Stimulated activated effector memory CD8-positive, alpha-beta T cell treated with anti-CD3 and anti-CD28 coated beads, Interleukin-12 subunit alpha, Interleukin-12 subunit beta, amount 100 ng/mL, for 72 hours (primary cell): ENCODE data around the gene DTD1.

Source experiments
- ATAC-seq: fragments of 150-1000 bp; cut with Tn5 transposase; 2 replicates; pipeline ENCODE4 v1.10.0; 2021
- DNase-seq, 2 donors: peaks; one replicate each; pipeline ENCODE4 v3.0.0; 2021 to 2022; ENCODE audit warnings: low spot score in 2 of 2
- H3K27ac Mint-ChIP-seq: one replicate; pipeline ENCODE4 v1.8.0; 2022; ENCODE audit warnings: mild to moderate bottlenecking, mixed read lengths
- H3K36me3 Mint-ChIP-seq: one replicate; pipeline ENCODE4 v1.8.0; 2022; ENCODE audit warnings: mild to moderate bottlenecking, mixed read lengths
- H3K4me1 Mint-ChIP-seq: one replicate; pipeline ENCODE4 v1.8.0; 2022; ENCODE audit warnings: mixed read lengths
- H3K4me3 Mint-ChIP-seq: one replicate; pipeline ENCODE4 v1.8.0; 2022; ENCODE audit warnings: mild to moderate bottlenecking, mixed read lengths
- H3K9me3 Mint-ChIP-seq: one replicate; pipeline ENCODE4 v1.8.0; 2022; ENCODE audit warnings: mixed read lengths

DTD1 gene

DNA sequence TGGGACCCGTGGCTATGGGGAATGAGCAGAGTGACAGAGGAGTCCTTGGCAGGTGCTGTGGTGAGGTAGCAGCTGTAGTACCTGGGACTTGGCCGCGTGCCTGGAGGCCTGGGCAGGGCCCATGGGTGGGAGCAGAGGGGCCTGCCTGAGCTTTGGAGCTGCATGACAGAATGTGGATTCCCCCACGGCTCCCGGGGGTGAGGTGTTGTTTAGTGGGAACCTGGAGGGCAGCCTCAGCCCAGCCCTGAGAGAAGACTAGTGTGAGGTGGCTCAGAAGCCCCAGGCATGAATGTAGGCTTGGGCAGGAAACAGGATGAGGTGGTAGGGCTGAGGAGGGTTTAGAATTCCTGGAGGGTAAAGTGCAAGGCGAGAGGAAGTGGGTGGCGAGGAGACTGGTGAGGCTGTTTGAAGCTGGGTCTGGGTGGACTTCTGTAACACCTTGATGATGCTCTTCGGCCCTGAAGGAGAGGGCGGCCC, 139.2 kb downstream of the DTD1 start:
- Mint-ChIP-seq H3K27ac (peak overlapping the region; percentile 23), H3K4me3 (no peak overlapping the region), H3K4me1 (peaks cover 37% of the 10 kb centered on the region), H3K9me3 (no peaks in the 10 kb centered on the region), H3K36me3 (peaks cover 5% of the 10 kb centered on the region)
- DNase-seq (no peak), ATAC-seq (no peak)

DNA sequence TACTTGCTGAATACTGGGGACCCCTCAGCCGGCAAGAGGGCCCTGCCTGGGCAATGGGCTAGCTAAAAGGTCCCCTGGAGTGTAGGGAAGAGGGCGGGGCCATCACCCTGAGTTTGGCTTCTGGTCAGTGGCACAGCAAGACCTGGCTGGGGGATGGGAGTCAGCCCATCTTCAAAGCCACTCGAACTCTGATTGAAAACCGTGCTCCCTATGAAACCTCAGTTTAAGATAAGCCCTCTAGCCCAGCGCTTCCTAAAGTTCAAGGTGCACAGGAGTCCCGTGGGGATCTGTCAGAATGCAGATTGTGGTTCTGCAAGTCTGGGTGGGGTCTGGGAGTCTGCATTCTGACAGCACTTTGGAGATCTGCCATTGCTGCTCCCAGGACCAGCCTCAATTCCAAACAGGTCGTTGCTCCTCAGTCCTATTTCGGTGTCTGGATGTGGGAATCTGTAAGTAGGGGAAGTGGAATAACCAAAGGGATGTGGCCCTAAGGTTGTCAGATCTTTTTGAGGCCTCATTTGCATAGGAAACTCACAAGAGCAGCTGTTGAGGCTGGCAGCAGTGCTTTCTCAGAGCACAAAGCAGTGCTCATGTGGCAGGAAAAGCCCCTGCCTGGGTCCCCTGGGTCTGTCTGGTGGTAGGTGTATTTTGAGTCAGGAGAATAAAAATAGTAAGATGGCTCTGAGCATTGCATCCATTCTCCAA, 140.5 kb downstream of the DTD1 start:
- ATAC-seq, result peak; percentile 46
- Mint-ChIP-seq H3K27ac (no peak overlapping the region), H3K36me3 (peaks cover 5% of the 10 kb centered on the region), H3K9me3 (no peaks in the 10 kb centered on the region), H3K4me3 (no peak overlapping the region), H3K4me1 (peaks cover 32% of the 10 kb centered on the region)
- DNase-seq, result no peak

DNA sequence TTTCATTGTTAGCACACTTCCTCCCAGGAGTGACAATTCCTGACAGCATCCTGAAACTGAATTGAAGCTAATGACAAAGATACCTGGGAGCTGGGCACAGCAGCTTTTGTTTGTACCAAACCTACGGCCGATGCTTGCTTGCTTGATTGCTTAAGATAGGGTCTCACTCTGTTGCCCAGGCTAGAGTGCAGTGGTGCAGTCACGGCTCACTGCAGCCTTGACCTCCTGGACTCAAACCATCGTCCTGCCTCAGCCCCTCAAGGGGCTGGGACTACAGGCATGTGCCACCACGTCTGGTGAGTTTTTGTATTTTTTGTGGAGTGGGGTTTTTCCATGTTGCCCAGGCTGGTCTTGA, 141.0 kb downstream of the DTD1 start:
- peaks cover 5% of the 10 kb centered on the region for H3K36me3 Mint-ChIP-seq
- no peak for DNase-seq
- no peak overlapping the region for H3K4me3 Mint-ChIP-seq
- peaks cover 32% of the 10 kb centered on the region for H3K4me1 Mint-ChIP-seq
- ATAC-seq, result no peak
- no peak overlapping the region for H3K27ac Mint-ChIP-seq
- H3K9me3 Mint-ChIP-seq, result no peaks in the 10 kb centered on the region

DNA sequence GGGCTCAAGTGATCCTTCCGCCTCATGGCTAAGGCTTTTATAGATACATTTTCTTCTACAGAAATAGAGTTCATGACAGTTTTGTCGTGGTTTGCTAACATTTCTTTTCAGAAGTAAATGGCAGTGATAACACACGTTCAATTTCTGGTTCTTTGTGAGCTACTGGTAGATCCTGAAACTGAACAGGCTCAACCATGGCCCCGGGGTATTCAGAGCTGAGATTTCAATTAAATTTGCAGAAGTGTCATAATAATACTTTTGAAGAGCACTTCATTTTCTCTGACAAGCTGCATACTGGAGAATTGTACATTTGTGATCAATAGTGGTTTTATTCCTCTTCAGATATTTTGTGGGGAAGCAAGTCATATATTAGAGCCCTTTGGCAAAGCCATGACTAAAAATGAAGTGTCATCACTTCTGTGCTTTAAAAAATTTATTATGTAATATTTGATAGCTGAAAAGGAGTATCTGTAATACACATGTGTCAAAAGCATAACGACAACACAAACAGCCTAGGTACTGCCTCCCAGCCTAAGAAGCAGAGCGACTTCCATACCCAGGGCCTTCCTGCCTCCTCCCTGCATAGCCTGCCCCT, 141.5 kb downstream of the DTD1 start:
- no peak for DNase-seq
- H3K27ac Mint-ChIP-seq, result peak overlapping the region; percentile 9

DNA sequence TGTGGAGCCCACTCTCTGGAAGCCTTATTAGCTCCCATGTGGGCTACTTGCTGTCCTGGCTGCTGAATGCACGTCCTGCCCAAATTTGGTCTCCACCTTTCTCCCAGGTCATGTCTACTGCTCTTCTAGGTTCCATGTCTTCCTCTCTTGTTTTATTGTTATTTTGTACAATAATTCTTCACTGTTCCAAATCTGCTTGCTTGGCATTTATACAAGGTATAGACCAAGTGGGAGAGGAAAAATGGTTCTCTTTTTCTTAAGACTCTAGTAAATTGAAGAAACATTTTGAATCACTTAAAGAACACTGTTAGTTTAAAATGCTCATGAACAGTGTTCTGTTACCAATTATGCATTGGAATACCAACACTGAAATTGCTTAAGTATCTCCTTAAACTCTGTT, 144.1 kb downstream of the DTD1 start:
- no peak for ATAC-seq
- Mint-ChIP-seq H3K4me1 (peaks cover 34% of the 10 kb centered on the region), H3K36me3 (no peaks in the 10 kb centered on the region), H3K9me3 (no peaks in the 10 kb centered on the region), H3K4me3 (no peak overlapping the region), H3K27ac (no peak overlapping the region)
- no peak for DNase-seq

More for the DNA sequence above, 141.5 kb downstream of the DTD1 start:
- H3K36me3 Mint-ChIP-seq, result peaks cover 5% of the 10 kb centered on the region
- ATAC-seq, result no peak
- peaks cover 32% of the 10 kb centered on the region for H3K4me1 Mint-ChIP-seq
- no peak overlapping the region for H3K4me3 Mint-ChIP-seq
- H3K9me3 Mint-ChIP-seq, result no peaks in the 10 kb centered on the region

DNA sequence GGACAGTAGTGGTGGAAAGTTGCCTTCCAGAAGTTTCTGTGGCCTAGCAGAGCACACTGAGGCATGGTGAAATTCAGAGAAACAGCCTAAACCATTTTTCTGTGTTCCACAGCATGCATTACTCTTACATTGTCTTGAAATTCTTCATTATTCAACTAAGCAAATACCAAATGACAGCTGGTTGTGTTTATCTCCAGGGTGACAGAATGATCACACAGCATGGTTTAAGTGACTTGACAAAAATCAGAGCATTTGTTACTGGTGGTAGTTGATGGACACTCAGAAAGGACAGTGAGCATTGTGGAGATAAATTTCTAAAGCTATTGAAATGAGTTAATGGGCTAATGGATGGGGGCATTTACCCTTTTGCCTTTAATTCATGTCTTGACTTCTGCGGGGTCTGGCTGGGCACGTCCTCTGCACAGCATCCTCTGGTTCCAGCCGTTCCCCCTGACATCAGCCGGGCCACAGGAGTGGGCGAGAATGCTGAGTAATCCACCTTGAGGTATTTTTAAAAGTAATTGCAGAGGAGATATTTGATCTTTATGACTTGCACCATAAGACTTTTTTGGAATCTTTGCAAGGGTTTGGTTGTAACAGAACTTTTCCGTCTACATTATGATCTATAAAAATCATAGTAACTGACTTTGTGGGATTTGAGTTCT, 146.8 kb downstream of the DTD1 start:
- Mint-ChIP-seq H3K27ac (no peak overlapping the region), H3K36me3 (no peaks in the 10 kb centered on the region), H3K4me1 (peaks cover 48% of the 10 kb centered on the region), H3K9me3 (no peaks in the 10 kb centered on the region), H3K4me3 (no peak overlapping the region)
- DNase-seq (no peak), ATAC-seq (no peak)

DNA sequence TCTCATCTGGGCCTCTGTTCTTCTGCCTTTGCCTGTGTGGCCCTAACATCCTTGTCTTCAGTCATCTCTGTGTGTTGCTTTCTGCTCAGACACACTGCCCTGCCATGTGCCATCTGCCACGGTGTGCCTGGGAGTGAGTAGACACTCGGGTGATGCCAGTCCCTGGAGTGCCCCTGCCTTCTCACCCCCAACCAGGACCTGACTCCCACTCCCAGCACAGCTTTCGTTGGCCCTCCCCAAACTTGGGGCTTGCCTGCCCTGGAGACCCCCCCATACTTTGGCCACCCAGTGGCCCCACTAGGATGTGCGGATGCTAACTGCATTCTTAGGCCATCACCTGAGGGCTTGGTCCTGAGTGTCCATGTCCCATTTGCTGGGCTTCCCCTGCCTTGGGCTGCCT, 149.3 kb downstream of the DTD1 start:
- no peak for ATAC-seq
- no peaks in the 10 kb centered on the region for H3K36me3 Mint-ChIP-seq
- H3K27ac Mint-ChIP-seq, result peak overlapping the region; percentile 86

DNA sequence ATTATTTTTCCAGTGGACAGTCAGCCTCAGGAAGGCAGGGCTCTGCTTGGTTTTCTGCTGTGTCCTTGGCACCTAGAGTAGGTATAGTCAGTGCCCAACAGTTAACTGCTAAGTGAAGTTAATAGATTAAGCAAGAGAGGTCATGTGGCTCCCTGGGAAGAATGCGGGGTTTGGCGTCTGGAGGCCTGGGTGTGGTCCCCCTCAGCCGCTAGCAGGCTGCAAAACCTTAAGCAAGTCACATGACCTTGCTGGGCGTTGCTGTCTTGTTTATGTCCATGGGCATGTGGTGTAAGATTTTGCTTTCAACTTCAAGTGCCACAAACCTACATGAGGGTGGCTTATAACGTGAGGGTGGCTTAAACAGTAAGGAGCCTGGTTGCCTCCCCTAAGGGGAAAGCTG, 150.2 kb downstream of the DTD1 start:
- DNase-seq (no peak), ATAC-seq (peak; percentile 67)
- Mint-ChIP-seq H3K4me1 (peaks cover 38% of the 10 kb centered on the region), H3K27ac (peak overlapping the region; percentile 86), H3K4me3 (no peak overlapping the region), H3K36me3 (no peaks in the 10 kb centered on the region), H3K9me3 (no peaks in the 10 kb centered on the region)

More for the DNA sequence above, 149.3 kb downstream of the DTD1 start:
- Mint-ChIP-seq H3K4me1 (peaks cover 38% of the 10 kb centered on the region), H3K9me3 (no peaks in the 10 kb centered on the region), H3K4me3 (no peak overlapping the region)
- DNase-seq, result no peak

DNA sequence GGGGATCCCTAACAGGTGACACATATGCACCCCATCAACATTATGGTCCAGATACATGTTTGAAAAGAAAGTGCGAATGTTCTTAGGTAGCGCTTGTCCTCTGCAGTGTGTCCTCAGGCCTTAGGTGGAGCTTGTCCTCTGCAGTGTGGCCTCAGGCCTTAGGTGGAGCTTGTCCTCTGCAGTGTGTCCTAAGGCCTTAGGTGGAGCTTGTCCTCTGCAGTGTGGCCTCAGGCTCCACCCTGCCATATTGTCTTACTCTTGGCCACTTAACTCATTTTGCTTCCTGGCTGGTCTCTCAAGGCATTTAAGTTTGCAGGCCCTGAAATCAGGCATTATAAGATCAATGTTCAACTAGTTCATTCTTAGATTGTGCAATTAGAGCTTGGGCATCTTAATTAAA, 151.0 kb downstream of the DTD1 start:
- DNase-seq (no peak), ATAC-seq (no peak)
- Mint-ChIP-seq H3K36me3 (no peaks in the 10 kb centered on the region), H3K4me1 (peaks cover 38% of the 10 kb centered on the region), H3K27ac (peak overlapping the region; percentile 86), H3K4me3 (no peak overlapping the region), H3K9me3 (no peaks in the 10 kb centered on the region)

DNA sequence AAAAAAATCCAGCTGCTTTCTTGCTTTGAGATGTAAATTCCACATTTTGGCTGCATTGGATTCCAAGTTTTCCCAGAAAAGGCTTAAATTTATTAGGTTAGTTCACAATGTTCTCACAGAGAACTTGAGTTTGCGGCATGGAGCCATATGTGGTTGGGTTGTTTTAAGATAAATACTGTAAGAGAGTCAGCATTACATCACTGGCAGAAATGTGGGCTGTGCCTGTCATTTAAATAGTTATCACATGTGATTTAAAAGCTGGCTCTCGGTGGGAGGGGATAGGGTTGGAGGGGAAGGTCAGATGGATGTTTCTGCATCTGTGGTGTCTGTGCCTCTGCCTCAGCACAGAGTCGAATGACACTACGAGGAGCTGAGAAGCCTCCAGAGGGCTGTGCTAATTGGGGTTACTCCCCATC, 151.9 kb downstream of the DTD1 start:
- no peak overlapping the region for H3K4me3 Mint-ChIP-seq
- DNase-seq, result no peak
- H3K27ac Mint-ChIP-seq, result no peak overlapping the region
- no peaks in the 10 kb centered on the region for H3K9me3 Mint-ChIP-seq
- peaks cover 38% of the 10 kb centered on the region for H3K4me1 Mint-ChIP-seq
- ATAC-seq, result no peak
- H3K36me3 Mint-ChIP-seq, result peaks cover 8% of the 10 kb centered on the region

DNA sequence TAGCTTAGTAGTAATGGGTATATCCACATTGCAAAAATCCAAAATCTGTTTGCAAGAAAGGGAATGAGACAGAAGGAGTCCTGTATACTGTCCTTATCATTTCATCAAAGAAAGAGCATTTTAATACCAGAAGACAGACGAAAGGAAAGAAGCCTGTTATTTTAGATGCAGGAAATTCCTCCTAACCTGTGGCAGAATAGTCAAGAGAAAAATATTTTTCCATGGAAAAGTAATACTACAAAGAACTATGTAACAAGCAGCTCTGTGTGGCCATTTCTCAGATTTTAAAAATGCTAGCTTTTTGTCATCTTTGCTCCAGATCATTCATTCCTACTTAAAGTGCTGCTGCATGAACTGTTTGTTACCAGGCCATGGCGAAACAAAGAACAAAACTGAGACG, 152.9 kb downstream of the DTD1 start:
- Mint-ChIP-seq H3K4me1 (peaks cover 45% of the 10 kb centered on the region), H3K4me3 (no peak overlapping the region), H3K27ac (no peak overlapping the region), H3K36me3 (peaks cover 14% of the 10 kb centered on the region), H3K9me3 (no peaks in the 10 kb centered on the region)
- no peak for DNase-seq
- ATAC-seq, result no peak

DNA sequence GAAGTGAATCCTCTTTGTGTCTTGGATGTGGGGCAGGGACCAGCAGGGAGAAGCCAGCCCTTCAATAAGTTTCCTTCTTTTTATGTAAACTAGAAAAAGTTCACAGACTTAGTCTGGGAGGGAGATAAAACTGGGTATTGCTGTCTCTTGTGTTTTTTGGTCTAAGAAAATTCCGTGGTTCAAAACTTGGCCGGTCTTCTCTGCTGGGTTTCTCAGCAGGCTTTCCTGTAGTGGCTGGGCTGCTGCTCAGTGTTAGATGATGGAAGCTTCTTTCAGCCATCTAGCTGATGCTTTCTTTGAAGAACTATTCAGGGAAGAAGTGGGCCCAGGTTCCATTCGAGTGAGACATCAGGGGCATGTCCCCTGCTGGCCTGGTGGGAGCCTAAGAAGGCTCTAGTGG, 155.0 kb downstream of the DTD1 start:
- H3K9me3 Mint-ChIP-seq, result no peaks in the 10 kb centered on the region
- DNase-seq (no peak), ATAC-seq (no peak)
- peaks cover 29% of the 10 kb centered on the region for H3K4me1 Mint-ChIP-seq
- peaks cover 14% of the 10 kb centered on the region for H3K36me3 Mint-ChIP-seq
- no peak overlapping the region for H3K27ac Mint-ChIP-seq
- H3K4me3 Mint-ChIP-seq, result no peak overlapping the region

DNA sequence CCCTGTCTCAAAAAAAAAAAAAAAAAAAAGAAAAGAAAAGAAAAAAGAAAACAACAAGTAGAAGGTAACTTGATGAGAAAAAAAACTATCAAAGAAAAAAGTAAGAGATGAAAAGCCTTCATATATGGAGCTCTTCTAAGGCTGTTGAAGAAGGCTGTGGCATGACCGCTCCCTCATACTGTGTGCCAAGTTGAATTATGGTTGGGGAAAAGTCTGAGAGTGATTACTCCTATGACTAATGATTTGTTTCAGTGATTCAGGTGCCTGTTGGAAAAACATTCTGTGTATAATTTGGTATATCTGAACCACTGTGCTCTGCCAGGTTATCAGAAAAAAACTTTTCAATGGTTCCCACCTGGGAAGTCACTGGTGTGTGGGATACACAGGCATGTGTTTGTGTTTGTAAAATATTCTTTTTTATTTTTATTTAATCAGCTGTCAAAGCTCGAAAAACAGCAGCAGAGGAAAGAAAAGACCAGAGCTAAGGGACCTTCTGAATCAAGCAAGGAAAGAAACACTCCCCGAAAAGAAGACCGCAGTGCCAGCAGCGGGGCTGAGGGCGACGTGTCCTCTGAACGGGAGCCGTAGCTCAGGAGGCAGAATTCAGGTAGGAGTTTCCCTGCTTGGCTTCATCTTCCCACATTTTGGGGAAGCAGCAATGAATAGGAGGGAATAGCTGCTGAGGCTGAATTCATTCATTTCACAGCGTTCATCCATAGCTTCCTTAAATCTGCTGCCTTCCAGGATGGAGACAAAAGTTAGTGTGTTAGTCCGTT, 156.0 kb downstream of the DTD1 start:
- no peaks in the 10 kb centered on the region for H3K9me3 Mint-ChIP-seq
- no peak for DNase-seq
- no peak for ATAC-seq

DNA sequence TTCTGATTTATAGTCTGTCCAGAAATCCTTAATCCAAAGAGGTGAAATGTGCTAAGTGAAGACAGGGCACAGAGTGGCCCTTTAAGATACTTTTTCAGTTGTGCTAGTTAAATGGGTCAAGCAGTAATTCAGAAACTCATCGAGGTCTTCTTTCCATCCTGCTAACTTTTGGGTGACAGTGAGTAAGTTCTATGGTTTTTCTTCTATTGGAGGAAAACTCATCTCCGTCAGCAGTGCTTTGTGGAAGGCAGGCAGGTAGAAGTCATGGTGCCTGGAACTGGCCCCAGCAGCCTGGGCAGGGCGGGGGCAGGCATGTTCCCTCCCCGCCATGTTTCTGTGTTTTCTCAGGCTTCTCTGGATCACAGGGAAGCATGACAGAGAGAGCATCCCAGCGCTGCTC, 159.2 kb downstream of the DTD1 start:
- ATAC-seq, result peak; percentile 54
- H3K27ac Mint-ChIP-seq, result no peak overlapping the region

More for the DNA sequence above, 156.0 kb downstream of the DTD1 start:
- peaks cover 14% of the 10 kb centered on the region for H3K36me3 Mint-ChIP-seq
- H3K4me3 Mint-ChIP-seq, result no peak overlapping the region
- H3K4me1 Mint-ChIP-seq, result peaks cover 26% of the 10 kb centered on the region
- no peak overlapping the region for H3K27ac Mint-ChIP-seq

DNA sequence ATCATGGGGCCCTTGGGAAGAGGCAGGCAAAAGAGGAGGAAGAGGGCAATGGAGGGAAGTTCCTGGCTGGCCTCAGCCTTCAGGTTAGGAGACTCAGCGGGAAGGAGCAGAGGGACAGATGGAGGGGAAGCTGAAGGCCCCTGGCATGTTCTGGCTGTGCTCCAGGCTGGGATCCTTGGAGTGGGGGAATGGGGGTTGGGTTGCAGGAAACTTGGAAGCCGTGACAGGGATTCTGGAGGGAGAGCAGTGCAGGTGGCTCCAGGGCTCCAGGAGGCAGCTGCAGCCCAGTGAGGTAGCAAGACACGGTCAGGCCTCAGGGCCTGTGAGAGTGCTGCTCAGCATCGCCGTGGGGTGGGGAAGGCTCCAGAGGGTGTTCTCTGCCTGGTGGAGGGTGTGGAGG, 161.1 kb downstream of the DTD1 start:
- peaks cover 34% of the 10 kb centered on the region for H3K4me1 Mint-ChIP-seq
- no peak for DNase-seq
- H3K9me3 Mint-ChIP-seq, result no peaks in the 10 kb centered on the region
- no peak for ATAC-seq
- H3K4me3 Mint-ChIP-seq, result no peak overlapping the region
- H3K36me3 Mint-ChIP-seq, result peaks cover 13% of the 10 kb centered on the region
- H3K27ac Mint-ChIP-seq, result peak overlapping the region; percentile 82

More for the DNA sequence above, 159.2 kb downstream of the DTD1 start:
- no peaks in the 10 kb centered on the region for H3K9me3 Mint-ChIP-seq
- no peak for DNase-seq
- peaks cover 14% of the 10 kb centered on the region for H3K36me3 Mint-ChIP-seq
- no peak overlapping the region for H3K4me3 Mint-ChIP-seq
- peaks cover 24% of the 10 kb centered on the region for H3K4me1 Mint-ChIP-seq
